PC-9 (cell line): Measurements from ENCODE around the gene DACH1. TPM values are rescaled to one million over a fixed set of nuclear protein-coding genes. Genes with fewer than 3 reads are reported as not detected.

Experiments
- BruUV-seq: library from RNA; stranded (reverse); fragments of 400-500 nt; replicated peaks from 2 replicates; lab custom pipeline; 2021; lab: Mats Ljungman, UMichigan
- CTCF ChIA-PET: fragments of 300-600 bp; sonication (Branson Sonifier 250); formaldehyde crosslinking; loops from one replicate; lab custom pipeline; 2022; ENCODE audit warnings: antibody characterized with exemption; lab: Charles Lee
- POLR2A ChIA-PET: fragments of 300-600 bp; sonication (Branson Sonifier 250); formaldehyde crosslinking; loops from one replicate; lab custom pipeline; 2022; ENCODE audit warnings: antibody characterized with exemption; ENCODE audit not compliant: unreplicated experiment; lab: Charles Lee
- DNase-seq, 2 experiments: peaks; one replicate each; pipeline versions ENCODE4 v3.0.0 to v3.0.0-alpha.2; 2015 to 2022; ENCODE audit warnings: mixed read lengths in 1 of 2
- H2AFZ ChIP-seq: fragments of 200-600 bp; sonication (generic); 2 replicates; pipeline ENCODE4 v1.8.1; 2017; ENCODE audit warnings: antibody characterized with exemption
- H3F3A ChIP-seq: fragments of 200-600 bp; sonication (generic); 2 replicates; pipeline ENCODE4 v1.8.1; 2017; ENCODE audit warnings: antibody characterized with exemption, mild to moderate bottlenecking, low read depth; ENCODE audit not compliant: insufficient read depth
- H3K27ac ChIP-seq: fragments of 200-600 bp; sonication (generic); 2 replicates; pipeline ENCODE4 v1.6.1; 2016; ENCODE audit warnings: mixed run types
- H3K27me3 ChIP-seq: fragments of 200-600 bp; sonication (generic); 2 replicates; pipeline ENCODE4 v1.6.1; 2016; ENCODE audit warnings: low read depth, mixed run types; ENCODE audit not compliant: insufficient read depth
- H3K36me3 ChIP-seq: fragments of 200-600 bp; sonication (generic); 2 replicates; pipeline ENCODE4 v1.6.1; 2016; ENCODE audit warnings: low read depth, mixed run types
- H3K4me1 ChIP-seq: fragments of 200-600 bp; sonication (generic); replicated peaks from 2 replicates; pipeline ENCODE4 v1.6.1; 2016; ENCODE audit warnings: mixed run types; ENCODE audit not compliant: insufficient read depth
- H3K4me2 ChIP-seq: fragments of 200-600 bp; sonication (generic); 2 replicates; pipeline ENCODE4 v1.6.1; 2017; ENCODE audit warnings: mixed run types
- H3K4me3 ChIP-seq: fragments of 200-600 bp; sonication (generic); 2 replicates; pipeline ENCODE4 v1.6.1; 2016; ENCODE audit warnings: mixed run types
- H3K79me2 ChIP-seq: fragments of 200-600 bp; sonication (generic); 2 replicates; pipeline ENCODE4 v1.6.1; 2017; ENCODE audit warnings: low read depth, mixed run types
- H3K9me2 ChIP-seq: fragments of 200-600 bp; sonication (generic); 2 replicates; pipeline ENCODE4 v1.8.1; 2017; ENCODE audit warnings: mild to moderate bottlenecking; ENCODE audit not compliant: insufficient read depth
- H3K9me3 ChIP-seq: fragments of 200-600 bp; sonication (generic); 2 replicates; pipeline ENCODE4 v1.8.1; 2016; ENCODE audit warnings: low read depth; ENCODE audit not compliant: insufficient read depth
- H4K20me1 ChIP-seq: fragments of 200-600 bp; sonication (generic); 2 replicates; pipeline ENCODE4 v1.8.1; 2017; ENCODE audit not compliant: insufficient read depth
- CTCF ChIP-seq: fragments of 200-600 bp; sonication (generic); conservative IDR thresholded peaks from 2 replicates; pipeline ENCODE4 v1.6.1; 2017; ENCODE audit warnings: mixed run types, antibody characterized with exemption, mild to moderate bottlenecking, moderate library complexity
- EZH2 ChIP-seq: fragments of 200-600 bp; sonication (generic); IDR thresholded peaks from 2 replicates; pipeline ENCODE4 v1.8.0; 2017; ENCODE audit warnings: antibody characterized with exemption, low read depth
- intact Hi-C: fragments of 100-400 bp; cut with micrococcal nuclease; formaldehyde crosslinking; loops from one replicate; pipeline ENCODE4 v1.10.0; 2022; ENCODE audit not compliant: unreplicated experiment
- total RNA-seq: library from RNA; stranded (reverse); gene quantifications from 2 replicates; pipeline ENCODE4 v1.2.3, GENCODE V29; 2021

The DACH1 gene
- total RNA-seq, 1 experiment from 2014 or later = 1.5 TPM

- Histone ChIP-seq H3K4me3 (no peak overlapping the region), H3K36me3 (no peaks in the 10 kb centered on the region), H4K20me1 (no peaks in the 10 kb centered on the region), H3K27me3 (no peaks in the 10 kb centered on the region), H3K4me2 (no peak overlapping the region), H3K4me1 (no peaks in the 10 kb centered on the region), H3K9me3 (no peaks in the 10 kb centered on the region), H3K79me2 (no peaks in the 10 kb centered on the region), H3F3A (no peaks in the 10 kb centered on the region), H2AFZ (no peak overlapping the region), H3K9me2 (no peaks in the 10 kb centered on the region), H3K27ac (no peak overlapping the region)
- ChIA-PET CTCF (interaction anchor here (0.7 kb wide), 1 partner anchor 16 kb away, joined by 3 read pairs; no protein-coding TSS in a partner anchor), POLR2A (interaction anchor here (0.6 kb wide), 1 partner anchor 388 kb away, joined by 7 read pairs; no protein-coding TSS in a partner anchor)
- intact Hi-C loops = loop anchor here (10.0 kb wide), 1 partner anchor 574 kb away; no protein-coding TSS in a partner anchor
- BruUV-seq = no TSS peak
- no peak for DNase-seq
- no peak for TF ChIP-seq EZH2
- TF ChIP-seq CTCF = peak; percentile 61
Measured at GRCh38 chr13:71879129-71879535, 12.1 kb upstream of the DACH1 start.

- Histone ChIP-seq H3K27ac (no peak overlapping the region), H4K20me1 (no peaks in the 10 kb centered on the region), H2AFZ (no peak overlapping the region), H3K27me3 (no peaks in the 10 kb centered on the region), H3F3A (no peaks in the 10 kb centered on the region), H3K4me1 (no peaks in the 10 kb centered on the region), H3K36me3 (no peaks in the 10 kb centered on the region), H3K79me2 (no peaks in the 10 kb centered on the region), H3K9me3 (no peaks in the 10 kb centered on the region), H3K4me2 (no peak overlapping the region), H3K9me2 (no peaks in the 10 kb centered on the region), H3K4me3 (no peak overlapping the region)
- intact Hi-C loops = loop anchor here (10.0 kb wide), 1 partner anchor 572 kb away; no protein-coding TSS in a partner anchor
- POLR2A ChIA-PET = interaction anchor here (0.6 kb wide), 1 partner anchor 63 kb away, joined by 4 read pairs; no protein-coding TSS in a partner anchor
- DNase-seq = no peak
- no TSS peak for BruUV-seq
- TF ChIP-seq CTCF (no peak), EZH2 (no peak)
- CTCF ChIA-PET = interaction anchor here (0.7 kb wide), 1 partner anchor 192 kb away, joined by 3 read pairs; no protein-coding TSS in a partner anchor
Measured at GRCh38 chr13:71877256-71877653, 10.3 kb upstream of the DACH1 start.

- Histone ChIP-seq H2AFZ (no peak overlapping the region), H4K20me1 (no peaks in the 10 kb centered on the region), H3K9me3 (no peaks in the 10 kb centered on the region), H3K27ac (no peak overlapping the region), H3K4me1 (no peaks in the 10 kb centered on the region), H3K4me2 (no peak overlapping the region), H3K9me2 (no peaks in the 10 kb centered on the region), H3K4me3 (no peak overlapping the region), H3K79me2 (no peaks in the 10 kb centered on the region), H3K36me3 (no peaks in the 10 kb centered on the region), H3K27me3 (no peaks in the 10 kb centered on the region), H3F3A (no peaks in the 10 kb centered on the region)
- no peak for DNase-seq
- ChIA-PET CTCF (interaction anchor here (0.7 kb wide), 1 partner anchor 191 kb away, joined by 3 read pairs; no protein-coding TSS in a partner anchor), POLR2A (interaction anchor here (0.6 kb wide), 1 partner anchor 62 kb away, joined by 4 read pairs; no protein-coding TSS in a partner anchor)
- TF ChIP-seq EZH2 = no peak
- TF ChIP-seq CTCF = no peak
- intact Hi-C loops = loop anchor here (10.0 kb wide), 1 partner anchor 572 kb away; no protein-coding TSS in a partner anchor
- no TSS peak for BruUV-seq
Measured at GRCh38 chr13:71876648-71877255, 9.7 kb upstream of the DACH1 start.
